ENCODE measurements around the gene STK39.

STK39 gene

GRCh38 chr2:168039881-168040280 lies 207.5 kb downstream of the STK39 start:
- no peak overlapping the region for H3K4me3 ChIP-seq (ENCODE audit: low read length)
- TF ChIP-seq CTCF (IDR thresholded peaks at IDR 0.05; ENCODE audit: insufficient read depth, low read depth, low read length, missing control alignments): no peak
- DNase-seq (ENCODE audit: low read depth): no peak

DNA sequence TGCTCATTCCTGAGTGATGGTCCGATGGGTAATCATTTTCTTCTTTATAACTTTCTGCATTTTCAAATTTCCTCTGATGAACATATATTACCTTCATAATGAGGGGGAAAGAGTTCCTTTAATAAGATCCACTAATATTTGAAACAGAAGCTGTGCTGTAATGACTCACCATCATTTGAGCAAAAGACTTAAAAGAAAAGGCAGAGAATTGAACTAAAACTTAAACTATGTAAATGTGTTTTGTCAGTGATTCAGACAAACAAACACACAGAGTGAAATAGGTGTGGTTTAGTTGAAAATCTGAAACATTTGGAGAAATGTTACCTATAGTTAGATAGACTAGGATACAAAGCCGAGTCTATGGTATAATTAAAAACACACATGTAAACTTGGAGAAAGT lies 209.6 kb downstream of the STK39 start:
- TF ChIP-seq CTCF (IDR thresholded peaks at IDR 0.05; ENCODE audit: insufficient read depth, low read depth, low read length, missing control alignments): no peak
- no peak for DNase-seq (ENCODE audit: low read depth)
- H3K4me3 ChIP-seq (ENCODE audit: low read length): no peak overlapping the region

DNA sequence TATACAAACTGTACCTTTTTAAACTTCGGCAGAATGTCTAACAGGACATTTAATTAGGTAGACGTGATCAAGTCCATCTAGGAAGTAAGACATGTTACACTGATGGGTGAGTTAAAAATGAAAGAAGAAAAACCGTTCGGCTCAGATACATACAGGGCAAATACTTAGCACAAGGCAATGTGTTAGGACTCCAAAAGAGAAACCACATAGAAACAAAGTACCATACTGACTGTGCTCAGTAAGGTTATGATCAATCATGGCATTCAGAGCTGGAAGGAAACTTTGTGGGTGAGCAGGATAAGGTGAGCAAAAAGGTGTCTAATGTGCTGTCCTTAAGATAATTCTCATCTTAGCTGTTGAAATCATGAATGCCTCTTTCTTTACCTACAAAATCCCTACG lies 211.9 kb downstream of the STK39 start:
- DNase-seq (ENCODE audit: low read depth): no peak
- no peak for TF ChIP-seq CTCF (IDR thresholded peaks at IDR 0.05; ENCODE audit: insufficient read depth, low read depth, low read length, missing control alignments)
- no peak overlapping the region for H3K4me3 ChIP-seq (ENCODE audit: low read length)

- H3K4me3 ChIP-seq (ENCODE audit: low read length): no peak overlapping the region
- DNase-seq (ENCODE audit: low read depth): no peak
- no peak for TF ChIP-seq CTCF (IDR thresholded peaks at IDR 0.05; ENCODE audit: insufficient read depth, low read depth, low read length, missing control alignments)
Measured at GRCh38 chr2:168034616-168035015, 212.8 kb downstream of the STK39 start.

- peak; percentile 79 for DNase-seq (ENCODE audit: low read depth)
- TF ChIP-seq CTCF (IDR thresholded peaks at IDR 0.05; ENCODE audit: insufficient read depth, low read depth, low read length, missing control alignments): no peak
- H3K4me3 ChIP-seq (ENCODE audit: low read length): no peak overlapping the region
Measured at GRCh38 chr2:168033966-168034365, 213.4 kb downstream of the STK39 start.

DNA sequence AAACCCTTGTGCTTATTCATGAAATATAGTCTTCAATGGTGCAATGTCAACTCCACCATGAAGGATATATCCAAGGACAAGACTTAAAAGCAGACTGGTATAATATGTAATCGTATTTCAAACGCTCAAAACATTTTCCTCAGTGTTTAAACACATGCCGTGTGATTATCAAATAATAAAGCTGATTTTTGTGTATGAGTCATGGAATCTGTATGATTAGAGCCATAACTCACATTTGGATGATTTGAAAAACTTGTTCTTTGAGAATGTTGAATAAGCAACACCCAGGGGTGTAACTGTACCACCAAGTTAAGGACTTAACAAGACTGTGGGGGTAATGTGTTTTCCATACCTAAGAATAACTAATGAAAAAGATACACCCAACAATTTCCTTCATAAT lies 215.3 kb downstream of the STK39 start:
- H3K4me3 ChIP-seq (ENCODE audit: low read length): no peak overlapping the region
- TF ChIP-seq CTCF (IDR thresholded peaks at IDR 0.05; ENCODE audit: insufficient read depth, low read depth, low read length, missing control alignments): no peak

DNA sequence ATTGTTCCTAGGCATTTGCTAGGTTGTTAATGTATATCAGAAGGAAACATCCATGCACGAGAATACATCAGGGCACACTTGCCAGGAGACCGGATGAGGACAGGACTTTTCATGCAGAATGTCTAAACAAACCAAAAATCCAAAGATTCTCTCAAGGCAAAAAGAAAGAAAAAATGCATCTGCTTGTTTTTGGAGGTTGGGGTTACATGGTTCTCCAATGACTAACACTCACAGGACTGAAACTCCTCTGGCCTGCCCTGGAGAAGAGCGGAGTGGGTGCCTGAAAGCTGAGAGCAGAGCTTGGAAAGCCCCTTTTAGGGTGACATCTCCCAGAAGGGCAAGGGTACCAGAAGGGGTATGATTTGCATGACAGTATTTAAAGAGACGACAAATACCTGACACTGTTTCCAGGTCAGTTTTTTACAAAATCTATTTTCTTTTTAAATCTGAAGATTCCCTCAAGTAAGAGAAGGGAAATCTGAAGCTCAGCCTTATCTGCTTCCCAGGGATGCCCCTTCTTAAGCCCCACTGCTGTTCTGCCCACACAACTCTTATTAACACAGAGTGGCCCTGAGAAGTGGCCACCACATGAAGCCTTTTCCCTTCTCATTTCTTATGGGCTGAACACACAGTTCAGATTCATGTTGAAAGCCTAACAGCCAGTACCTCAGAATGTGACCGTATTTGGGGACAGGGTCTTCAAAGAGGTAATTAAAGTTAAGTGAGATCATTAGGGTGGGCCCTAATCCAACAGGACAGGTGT lies 216.4 kb downstream of the STK39 start:
- peak; percentile 30 for DNase-seq (ENCODE audit: low read depth)
- no peak overlapping the region for H3K4me3 ChIP-seq (ENCODE audit: low read length)
- TF ChIP-seq CTCF (IDR thresholded peaks at IDR 0.05; ENCODE audit: insufficient read depth, low read depth, low read length, missing control alignments): no peak

More for the DNA sequence above, 215.3 kb downstream of the STK39 start:
- peak; percentile 9 for DNase-seq (ENCODE audit: low read depth)

Measured in epithelial cell of esophagus (primary cell).